GM23338 (cell line): ENCODE data around the gene PRPF31. TPM values are rescaled to one million over a fixed set of nuclear protein-coding genes. Genes with fewer than 3 reads are reported as not detected.
A peak's percentile ranks its signal among the peaks of the same experiment; 100 is the strongest.

Source experiments
- ATAC-seq: fragments of 200-7000 bp; cut with Tn5 transposase; 3 replicates; pipeline ENCODE4 v1.9.1; 2020
- DNase-seq: peaks from one replicate; pipeline ENCODE4 v3.0.0-alpha.2; 2015; ENCODE audit warnings: low spot score
- H2AFZ ChIP-seq: fragments of 200-600 bp; sonication (generic); 2 replicates; pipeline ENCODE4 v1.8.0; 2016; ENCODE audit warnings: antibody characterized with exemption, mild to moderate bottlenecking, moderate library complexity
- H3F3A ChIP-seq: fragments of 200-600 bp; sonication (generic); replicated peaks from 2 replicates; pipeline ENCODE4 v1.8.0; 2017; ENCODE audit warnings: antibody characterized with exemption, mixed run types, low read depth
- H3K27ac ChIP-seq: fragments of 200-600 bp; sonication (generic); 2 replicates; pipeline ENCODE4 v1.6.1; 2016; ENCODE audit warnings: low read depth
- H3K27me3 ChIP-seq: fragments of 200-600 bp; sonication (generic); 2 replicates; pipeline ENCODE4 v1.8.0; 2016; ENCODE audit warnings: mild to moderate bottlenecking, mixed run types, moderate library complexity; ENCODE audit not compliant: insufficient read depth
- H3K36me3 ChIP-seq: fragments of 200-600 bp; sonication (generic); 2 replicates; pipeline ENCODE4 v1.8.0; 2016; ENCODE audit warnings: mild to moderate bottlenecking; ENCODE audit not compliant: insufficient read depth
- H3K4me1 ChIP-seq: fragments of 200-600 bp; sonication (generic); 2 replicates; pipeline ENCODE4 v1.8.0; 2016; ENCODE audit warnings: mild to moderate bottlenecking, moderate library complexity; ENCODE audit not compliant: insufficient read depth
- H3K4me2 ChIP-seq: fragments of 200-600 bp; sonication (generic); 2 replicates; pipeline ENCODE4 v1.7.1; 2017; ENCODE audit warnings: mixed run types
- H3K4me3 ChIP-seq: fragments of 200-600 bp; sonication (generic); 2 replicates; pipeline ENCODE4 v1.6.1; 2016; ENCODE audit warnings: mixed run types
- H3K79me2 ChIP-seq: fragments of 200-600 bp; sonication (generic); replicated peaks from 2 replicates; pipeline ENCODE4 v1.8.0; 2017; ENCODE audit warnings: mild to moderate bottlenecking; ENCODE audit not compliant: insufficient read depth
- H3K9me2 ChIP-seq: fragments of 200-600 bp; sonication (generic); 2 replicates; pipeline ENCODE4 v1.8.0; 2017; ENCODE audit not compliant: insufficient read depth
- H4K20me1 ChIP-seq: fragments of 200-600 bp; sonication (generic); replicated peaks from 2 replicates; pipeline ENCODE4 v1.8.0; 2017; ENCODE audit warnings: mild to moderate bottlenecking; ENCODE audit not compliant: insufficient read depth
- H3K27ac Mint-ChIP-seq: 2 replicates; pipeline ENCODE4 v1.8.0; 2020; ENCODE audit warnings: inconsistent platforms, mild to moderate bottlenecking, moderate library complexity, mixed read lengths
- H3K27me3 Mint-ChIP-seq: 3 replicates; pipeline ENCODE4 v1.8.0; 2022; ENCODE audit warnings: low read depth, mild to moderate bottlenecking, moderate library complexity, mixed read lengths, inconsistent platforms; ENCODE audit not compliant: insufficient read depth, poor library complexity
- H3K36me3 Mint-ChIP-seq: 3 replicates; pipeline ENCODE4 v1.8.0; 2021; ENCODE audit warnings: low read depth, mild to moderate bottlenecking, inconsistent platforms, moderate library complexity, mixed read lengths
- H3K4me1 Mint-ChIP-seq: 3 replicates; pipeline ENCODE4 v1.8.0; 2020; ENCODE audit warnings: mild to moderate bottlenecking, inconsistent platforms, mixed read lengths
- H3K4me3 Mint-ChIP-seq: 3 replicates; pipeline ENCODE4 v1.8.0; 2021; ENCODE audit warnings: moderate library complexity, mild to moderate bottlenecking, inconsistent platforms, mixed read lengths
- H3K9me3 Mint-ChIP-seq: 3 replicates; pipeline ENCODE4 v1.8.0; 2020; ENCODE audit warnings: moderate library complexity, mild to moderate bottlenecking, inconsistent platforms, mixed read lengths
- CREB1 ChIP-seq: fragments of 250-450 bp; sonication (Bioruptor Pico); IDR thresholded peaks from 2 replicates; pipeline ENCODE4 v1.5.0; 2020; ENCODE audit warnings: low read depth, mild to moderate bottlenecking, moderate library complexity
- EZH2 ChIP-seq: fragments of 200-600 bp; sonication (generic); IDR thresholded peaks from one replicate; pipeline ENCODE4 v1.8.0; 2017; ENCODE audit warnings: antibody characterized with exemption, mild to moderate bottlenecking, low read depth; ENCODE audit not compliant: unreplicated experiment
- EZH2phosphoT487 ChIP-seq: fragments of 200-600 bp; sonication (generic); IDR thresholded peaks from one replicate; pipeline ENCODE4 v1.8.1; 2018; ENCODE audit warnings: antibody characterized with exemption; ENCODE audit not compliant: unreplicated experiment
- JUNB ChIP-seq: IDR thresholded peaks from one replicate; pipeline ENCODE4 v1.6.1; 2016; ENCODE audit warnings: antibody characterized with exemption; ENCODE audit not compliant: unreplicated experiment
- NANOG ChIP-seq: IDR thresholded peaks from 2 replicates; pipeline ENCODE4 v1.6.1; 2016; ENCODE audit warnings: antibody characterized with exemption, borderline replicate concordance
- POLR2AphosphoS5 ChIP-seq: IDR thresholded peaks from 2 replicates; pipeline ENCODE4 v1.6.1; 2016; ENCODE audit warnings: antibody characterized with exemption, low read depth
- STAT1 ChIP-seq: IDR thresholded peaks from one replicate; pipeline ENCODE4 v1.6.1; 2016; ENCODE audit warnings: antibody characterized with exemption; ENCODE audit not compliant: unreplicated experiment
- ZNF114 ChIP-seq: fragments of 250-450 bp; sonication (Bioruptor Pico); IDR thresholded peaks from 2 replicates; pipeline ENCODE4 v1.5.0; 2020; ENCODE audit warnings: mild to moderate bottlenecking, moderate library complexity
- ZNF331 ChIP-seq: fragments of 250-450 bp; sonication (Bioruptor Pico); IDR thresholded peaks from 2 replicates; pipeline ENCODE4 v1.5.0; 2020; ENCODE audit warnings: low read depth, mild to moderate bottlenecking, moderate library complexity
- polyA plus RNA-seq: library from polyadenylated mRNA; unstranded; fragments of >200 nt; fragmentation: Nextera tagmentation; extraction: Ambion mirVana; gene quantifications from 2 replicates; pipeline ENCODE4 v1.2.1, GENCODE V29; 2016
- total RNA-seq: library from RNA; depleted of rRNA; stranded (reverse); fragments of >200 nt; shearing (Covaris generic); gene quantifications from 2 replicates; pipeline ENCODE4 v1.2.3, GENCODE V29; 2014
- TF ChIP-seq, protein P1 (sequence below): IDR thresholded peaks from one replicate; pipeline ENCODE4 v1.6.1; 2018; ENCODE audit warnings: antibody characterized with exemption; ENCODE audit not compliant: unreplicated experiment
- TF ChIP-seq, protein P2 (sequence below): IDR thresholded peaks from 2 replicates; pipeline ENCODE4 v1.6.1; 2016; ENCODE audit warnings: antibody characterized with exemption
- TF ChIP-seq, protein P3 (sequence below), 2 experiments: fragments of 200-600 bp in 1 of 2; sonication (generic) in 1 of 2; conservative IDR thresholded peaks; 2 replicates each; pipeline versions ENCODE4 v1.5.1 to v1.6.1; 2016 to 2017; ENCODE audit warnings: antibody characterized with exemption in 2 of 2, low read depth in 2 of 2, mild to moderate bottlenecking in 2 of 2, moderate library complexity in 1 of 2
- TF ChIP-seq, protein P4 (sequence below): fragments of 250-450 bp; sonication (Bioruptor Pico); IDR thresholded peaks from 2 replicates; pipeline ENCODE4 v1.5.0; 2020; ENCODE audit warnings: mild to moderate bottlenecking, moderate library complexity

PRPF31 gene
- total and polyA plus RNA-seq, 2 experiments from 2014 or later: 83.3 to 94.2 TPM

DNA sequence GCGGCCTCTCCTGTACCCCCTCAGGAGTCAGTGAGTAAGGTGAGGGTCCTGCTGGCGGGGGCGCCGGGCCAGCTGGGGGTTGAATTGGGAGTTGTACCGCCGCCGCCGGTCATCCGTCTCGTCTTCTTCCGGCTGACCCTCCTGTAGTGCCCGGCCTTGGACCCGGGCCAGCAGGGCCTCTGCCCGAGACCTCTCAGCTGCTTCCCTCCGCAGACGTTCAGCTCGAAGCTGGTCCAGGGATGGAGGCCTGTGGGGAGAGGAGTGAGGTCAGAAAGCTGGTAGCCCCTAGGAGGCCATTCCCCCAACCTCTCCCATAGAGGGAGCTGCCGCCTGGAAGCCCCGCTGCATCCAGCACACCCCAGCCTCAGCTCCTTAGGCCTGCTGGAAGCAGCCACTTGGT, 40.1 kb downstream of the PRPF31 start:
- TF ChIP-seq, protein P1, sequence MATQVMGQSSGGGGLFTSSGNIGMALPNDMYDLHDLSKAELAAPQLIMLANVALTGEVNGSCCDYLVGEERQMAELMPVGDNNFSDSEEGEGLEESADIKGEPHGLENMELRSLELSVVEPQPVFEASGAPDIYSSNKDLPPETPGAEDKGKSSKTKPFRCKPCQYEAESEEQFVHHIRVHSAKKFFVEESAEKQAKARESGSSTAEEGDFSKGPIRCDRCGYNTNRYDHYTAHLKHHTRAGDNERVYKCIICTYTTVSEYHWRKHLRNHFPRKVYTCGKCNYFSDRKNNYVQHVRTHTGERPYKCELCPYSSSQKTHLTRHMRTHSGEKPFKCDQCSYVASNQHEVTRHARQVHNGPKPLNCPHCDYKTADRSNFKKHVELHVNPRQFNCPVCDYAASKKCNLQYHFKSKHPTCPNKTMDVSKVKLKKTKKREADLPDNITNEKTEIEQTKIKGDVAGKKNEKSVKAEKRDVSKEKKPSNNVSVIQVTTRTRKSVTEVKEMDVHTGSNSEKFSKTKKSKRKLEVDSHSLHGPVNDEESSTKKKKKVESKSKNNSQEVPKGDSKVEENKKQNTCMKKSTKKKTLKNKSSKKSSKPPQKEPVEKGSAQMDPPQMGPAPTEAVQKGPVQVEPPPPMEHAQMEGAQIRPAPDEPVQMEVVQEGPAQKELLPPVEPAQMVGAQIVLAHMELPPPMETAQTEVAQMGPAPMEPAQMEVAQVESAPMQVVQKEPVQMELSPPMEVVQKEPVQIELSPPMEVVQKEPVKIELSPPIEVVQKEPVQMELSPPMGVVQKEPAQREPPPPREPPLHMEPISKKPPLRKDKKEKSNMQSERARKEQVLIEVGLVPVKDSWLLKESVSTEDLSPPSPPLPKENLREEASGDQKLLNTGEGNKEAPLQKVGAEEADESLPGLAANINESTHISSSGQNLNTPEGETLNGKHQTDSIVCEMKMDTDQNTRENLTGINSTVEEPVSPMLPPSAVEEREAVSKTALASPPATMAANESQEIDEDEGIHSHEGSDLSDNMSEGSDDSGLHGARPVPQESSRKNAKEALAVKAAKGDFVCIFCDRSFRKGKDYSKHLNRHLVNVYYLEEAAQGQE: no peak
- TF ChIP-seq ZNF331 (CRISPR knock-in tag) (no peak), JUNB (no peak), ZNF114 (no peak), CREB1 (CRISPR knock-in tag) (no peak), NANOG (no peak), EZH2 (no peak), EZH2phosphoT487 (no peak), STAT1 (no peak), POLR2AphosphoS5 (peak; percentile 41; the same call in 1 of the 2 replicates)
- TF ChIP-seq, protein P2, sequence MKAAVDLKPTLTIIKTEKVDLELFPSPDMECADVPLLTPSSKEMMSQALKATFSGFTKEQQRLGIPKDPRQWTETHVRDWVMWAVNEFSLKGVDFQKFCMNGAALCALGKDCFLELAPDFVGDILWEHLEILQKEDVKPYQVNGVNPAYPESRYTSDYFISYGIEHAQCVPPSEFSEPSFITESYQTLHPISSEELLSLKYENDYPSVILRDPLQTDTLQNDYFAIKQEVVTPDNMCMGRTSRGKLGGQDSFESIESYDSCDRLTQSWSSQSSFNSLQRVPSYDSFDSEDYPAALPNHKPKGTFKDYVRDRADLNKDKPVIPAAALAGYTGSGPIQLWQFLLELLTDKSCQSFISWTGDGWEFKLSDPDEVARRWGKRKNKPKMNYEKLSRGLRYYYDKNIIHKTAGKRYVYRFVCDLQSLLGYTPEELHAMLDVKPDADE: no peak
- TF ChIP-seq, protein P3, sequence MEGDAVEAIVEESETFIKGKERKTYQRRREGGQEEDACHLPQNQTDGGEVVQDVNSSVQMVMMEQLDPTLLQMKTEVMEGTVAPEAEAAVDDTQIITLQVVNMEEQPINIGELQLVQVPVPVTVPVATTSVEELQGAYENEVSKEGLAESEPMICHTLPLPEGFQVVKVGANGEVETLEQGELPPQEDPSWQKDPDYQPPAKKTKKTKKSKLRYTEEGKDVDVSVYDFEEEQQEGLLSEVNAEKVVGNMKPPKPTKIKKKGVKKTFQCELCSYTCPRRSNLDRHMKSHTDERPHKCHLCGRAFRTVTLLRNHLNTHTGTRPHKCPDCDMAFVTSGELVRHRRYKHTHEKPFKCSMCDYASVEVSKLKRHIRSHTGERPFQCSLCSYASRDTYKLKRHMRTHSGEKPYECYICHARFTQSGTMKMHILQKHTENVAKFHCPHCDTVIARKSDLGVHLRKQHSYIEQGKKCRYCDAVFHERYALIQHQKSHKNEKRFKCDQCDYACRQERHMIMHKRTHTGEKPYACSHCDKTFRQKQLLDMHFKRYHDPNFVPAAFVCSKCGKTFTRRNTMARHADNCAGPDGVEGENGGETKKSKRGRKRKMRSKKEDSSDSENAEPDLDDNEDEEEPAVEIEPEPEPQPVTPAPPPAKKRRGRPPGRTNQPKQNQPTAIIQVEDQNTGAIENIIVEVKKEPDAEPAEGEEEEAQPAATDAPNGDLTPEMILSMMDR (conservative IDR thresholded peaks at IDR 0.05; ENCODE audit: low read depth in 2 of 2): peak in 1 of 2 experiments; percentile 43; a peak in 2 of 4 replicates
- TF ChIP-seq, protein P4, sequence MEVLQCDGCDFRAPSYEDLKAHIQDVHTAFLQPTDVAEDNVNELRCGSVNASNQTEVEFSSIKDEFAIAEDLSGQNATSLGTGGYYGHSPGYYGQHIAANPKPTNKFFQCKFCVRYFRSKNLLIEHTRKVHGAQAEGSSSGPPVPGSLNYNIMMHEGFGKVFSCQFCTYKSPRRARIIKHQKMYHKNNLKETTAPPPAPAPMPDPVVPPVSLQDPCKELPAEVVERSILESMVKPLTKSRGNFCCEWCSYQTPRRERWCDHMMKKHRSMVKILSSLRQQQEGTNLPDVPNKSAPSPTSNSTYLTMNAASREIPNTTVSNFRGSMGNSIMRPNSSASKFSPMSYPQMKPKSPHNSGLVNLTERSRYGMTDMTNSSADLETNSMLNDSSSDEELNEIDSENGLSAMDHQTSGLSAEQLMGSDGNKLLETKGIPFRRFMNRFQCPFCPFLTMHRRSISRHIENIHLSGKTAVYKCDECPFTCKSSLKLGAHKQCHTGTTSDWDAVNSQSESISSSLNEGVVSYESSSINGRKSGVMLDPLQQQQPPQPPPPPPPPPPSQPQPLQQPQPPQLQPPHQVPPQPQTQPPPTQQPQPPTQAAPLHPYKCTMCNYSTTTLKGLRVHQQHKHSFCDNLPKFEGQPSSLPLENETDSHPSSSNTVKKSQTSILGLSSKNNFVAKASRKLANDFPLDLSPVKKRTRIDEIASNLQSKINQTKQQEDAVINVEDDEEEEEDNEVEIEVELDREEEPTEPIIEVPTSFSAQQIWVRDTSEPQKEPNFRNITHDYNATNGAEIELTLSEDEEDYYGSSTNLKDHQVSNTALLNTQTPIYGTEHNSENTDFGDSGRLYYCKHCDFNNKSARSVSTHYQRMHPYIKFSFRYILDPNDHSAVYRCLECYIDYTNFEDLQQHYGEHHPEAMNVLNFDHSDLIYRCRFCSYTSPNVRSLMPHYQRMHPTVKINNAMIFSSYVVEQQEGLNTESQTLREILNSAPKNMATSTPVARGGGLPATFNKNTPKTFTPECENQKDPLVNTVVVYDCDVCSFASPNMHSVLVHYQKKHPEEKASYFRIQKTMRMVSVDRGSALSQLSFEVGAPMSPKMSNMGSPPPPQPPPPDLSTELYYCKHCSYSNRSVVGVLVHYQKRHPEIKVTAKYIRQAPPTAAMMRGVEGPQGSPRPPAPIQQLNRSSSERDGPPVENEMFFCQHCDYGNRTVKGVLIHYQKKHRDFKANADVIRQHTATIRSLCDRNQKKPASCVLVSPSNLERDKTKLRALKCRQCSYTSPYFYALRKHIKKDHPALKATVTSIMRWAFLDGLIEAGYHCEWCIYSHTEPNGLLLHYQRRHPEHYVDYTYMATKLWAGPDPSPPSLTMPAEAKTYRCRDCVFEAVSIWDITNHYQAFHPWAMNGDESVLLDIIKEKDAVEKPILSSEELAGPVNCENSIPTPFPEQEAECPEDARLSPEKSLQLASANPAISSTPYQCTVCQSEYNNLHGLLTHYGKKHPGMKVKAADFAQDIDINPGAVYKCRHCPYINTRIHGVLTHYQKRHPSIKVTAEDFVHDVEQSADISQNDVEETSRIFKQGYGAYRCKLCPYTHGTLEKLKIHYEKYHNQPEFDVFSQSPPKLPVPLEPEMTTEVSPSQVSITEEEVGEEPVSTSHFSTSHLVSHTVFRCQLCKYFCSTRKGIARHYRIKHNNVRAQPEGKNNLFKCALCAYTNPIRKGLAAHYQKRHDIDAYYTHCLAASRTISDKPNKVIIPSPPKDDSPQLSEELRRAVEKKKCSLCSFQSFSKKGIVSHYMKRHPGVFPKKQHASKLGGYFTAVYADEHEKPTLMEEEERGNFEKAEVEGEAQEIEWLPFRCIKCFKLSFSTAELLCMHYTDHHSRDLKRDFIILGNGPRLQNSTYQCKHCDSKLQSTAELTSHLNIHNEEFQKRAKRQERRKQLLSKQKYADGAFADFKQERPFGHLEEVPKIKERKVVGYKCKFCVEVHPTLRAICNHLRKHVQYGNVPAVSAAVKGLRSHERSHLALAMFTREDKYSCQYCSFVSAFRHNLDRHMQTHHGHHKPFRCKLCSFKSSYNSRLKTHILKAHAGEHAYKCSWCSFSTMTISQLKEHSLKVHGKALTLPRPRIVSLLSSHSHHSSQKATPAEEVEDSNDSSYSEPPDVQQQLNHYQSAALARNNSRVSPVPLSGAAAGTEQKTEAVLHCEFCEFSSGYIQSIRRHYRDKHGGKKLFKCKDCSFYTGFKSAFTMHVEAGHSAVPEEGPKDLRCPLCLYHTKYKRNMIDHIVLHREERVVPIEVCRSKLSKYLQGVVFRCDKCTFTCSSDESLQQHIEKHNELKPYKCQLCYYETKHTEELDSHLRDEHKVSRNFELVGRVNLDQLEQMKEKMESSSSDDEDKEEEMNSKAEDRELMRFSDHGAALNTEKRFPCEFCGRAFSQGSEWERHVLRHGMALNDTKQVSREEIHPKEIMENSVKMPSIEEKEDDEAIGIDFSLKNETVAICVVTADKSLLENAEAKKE (CRISPR knock-in tag): no peak
- Histone ChIP-seq H3K27ac (no peak overlapping the region), H3K4me2 (no peak overlapping the region), H2AFZ (no peak overlapping the region), H3K4me1 (peaks cover 5% of the 10 kb centered on the region; the same call in 1 of the 2 replicates), H3K9me2 (no peaks in the 10 kb centered on the region), H3K4me3 (no peak overlapping the region), H4K20me1 (peaks cover 10% of the 10 kb centered on the region; the same call in 1 of the 2 replicates), H3F3A (peaks cover 28% of the 10 kb centered on the region), H3K36me3 (peaks cover 21% of the 10 kb centered on the region; the same call in 1 of the 2 replicates), H3K27me3 (no peaks in the 10 kb centered on the region), H3K79me2 (peaks cover 9% of the 10 kb centered on the region; the same call in 1 of the 2 replicates)
- Mint-ChIP-seq H3K36me3 (peaks cover 64% of the 10 kb centered on the region), H3K27me3 (peaks cover 25% of the 10 kb centered on the region), H3K4me3 (no peak overlapping the region), H3K4me1 (peaks cover 12% of the 10 kb centered on the region), H3K27ac (no peak overlapping the region), H3K9me3 (peaks cover 2% of the 10 kb centered on the region; the same call in 2 of the 3 replicates)
- ATAC-seq (0 out of 3 replicates have a peak, but pooled peaks have one; percentile 1), DNase-seq (peak; percentile 61)
